Measurements from ENCODE around the gene RAB37. TPM values are rescaled to one million over a fixed set of nuclear protein-coding genes. Genes with fewer than 3 reads are reported as not detected.

Gene RAB37
- total and polyA plus RNA-seq, 7 donors, result 0.62 to 0.82 (median 0.69) TPM

GRCh38 chr17:74744714-74745547 lies 7.9 kb downstream of the RAB37 start:
- peaks cover 6% of the 10 kb centered on the region for H3K4me1 ChIP-seq
- H3K4me3 ChIP-seq, result peak overlapping the region; percentile 42
- peak; percentile 52 to 68 (median 64) for ATAC-seq
- intact Hi-C loops (cut with DNase I), result loop anchor here (1.0 to 5.0 kb wide), 4 partner anchors 25 to 212 kb away; no protein-coding TSS in a partner anchor
- no peaks in the 10 kb centered on the region for H3K36me3 ChIP-seq (ENCODE audit: insufficient read depth in 1 of 2, low read depth in 1 of 2)
- H3K9me3 ChIP-seq, result no peaks in the 10 kb centered on the region
- WGBS, 3 donors, result 24 to 33% (median 30%) methylated on average over 19 to 24 of the region's 24 CpGs
- peak; percentile 84 to 92 for DNase-seq
- H3K27me3 ChIP-seq (ENCODE audit: insufficient read depth in 3 of 3, low read length in 2 of 3), result peaks cover 0 to 20% (median 3%) of the 10 kb centered on the region in 3 donors
- peak; percentile 100 for TF ChIP-seq CTCF (IDR thresholded peaks at IDR 0.05)
- H3K27ac ChIP-seq, result peak overlapping the region; percentile 32

- WGBS, 3 donors, result 85 to 90% (median 86%) methylated on average over 8 of the region's 8 CpGs
- TF ChIP-seq CTCF (IDR thresholded peaks at IDR 0.05), result no peak
- Histone ChIP-seq H3K9me3 (no peaks in the 10 kb centered on the region), H3K27ac (no peak overlapping the region), H3K36me3 (ENCODE audit: insufficient read depth in 1 of 2, low read depth in 1 of 2) (no peaks in the 10 kb centered on the region), H3K4me3 (no peak overlapping the region), H3K27me3 (ENCODE audit: insufficient read depth in 3 of 3, low read length in 2 of 3) (peaks cover 0 to 14% (median 1%) of the 10 kb centered on the region in 3 donors), H3K4me1 (peaks cover 11% of the 10 kb centered on the region)
- intact Hi-C loops (cut with DNase I), result loop anchor here (2.0 to 5.0 kb wide), 2 partner anchors 25 to 212 kb away; no protein-coding TSS in a partner anchor
- ATAC-seq, result no peak
- no peak for DNase-seq
Measured at GRCh38 chr17:74745548-74746177, 8.6 kb downstream of the RAB37 start.

GRCh38 chr17:74746376-74746775 lies 9.3 kb downstream of the RAB37 start:
- no peaks in the 10 kb centered on the region for H3K9me3 ChIP-seq
- H3K27ac ChIP-seq, result no peak overlapping the region
- DNase-seq (no peak), ATAC-seq (no peak)
- peaks cover 11% of the 10 kb centered on the region for H3K4me1 ChIP-seq
- intact Hi-C loops (cut with DNase I), result loop anchor here in 1 of 2 donors (5.0 kb wide), 1 partner anchor 211 kb away; no protein-coding TSS in a partner anchor
- H3K4me3 ChIP-seq, result no peak overlapping the region
- peaks cover 0 to 8% (median 1%) of the 10 kb centered on the region in 3 donors for H3K27me3 ChIP-seq (ENCODE audit: insufficient read depth in 3 of 3, low read length in 2 of 3)
- WGBS, 3 donors, result 80 to 93% (median 86%) methylated on average over 5 of the region's 5 CpGs
- H3K36me3 ChIP-seq (ENCODE audit: insufficient read depth in 1 of 2, low read depth in 1 of 2), result no peaks in the 10 kb centered on the region
- no peak for TF ChIP-seq CTCF (IDR thresholded peaks at IDR 0.05)

- intact Hi-C loops (cut with DNase I), result loop anchor here in 1 of 2 donors (5.0 kb wide), 1 partner anchor 210 kb away; no protein-coding TSS in a partner anchor
- Histone ChIP-seq H3K4me1 (peaks cover 11% of the 10 kb centered on the region), H3K36me3 (ENCODE audit: insufficient read depth in 1 of 2, low read depth in 1 of 2) (no peaks in the 10 kb centered on the region), H3K27ac (no peak overlapping the region), H3K27me3 (ENCODE audit: insufficient read depth in 3 of 3, low read length in 2 of 3) (peaks cover 0 to 7% (median 1%) of the 10 kb centered on the region in 3 donors), H3K4me3 (no peak overlapping the region), H3K9me3 (no peaks in the 10 kb centered on the region)
- no peak for DNase-seq
- ATAC-seq, result no peak
- WGBS, 3 donors, result 54 to 66% (median 55%) methylated on average over 6 of the region's 6 CpGs
- no peak for TF ChIP-seq CTCF (IDR thresholded peaks at IDR 0.05)
Measured at GRCh38 chr17:74746922-74747321, 9.9 kb downstream of the RAB37 start.

Measured in psoas muscle (tissue), 8 donors.